Measurements from ENCODE around the gene CYP26B1.
A peak's percentile ranks its signal among the peaks of the same experiment; 100 is the strongest.

Gene CYP26B1

GRCh38 chr2:72155151-72155550 is 7.5 kb upstream of the CYP26B1 start:
- no peak for DNase-seq (ENCODE audit: low read depth)

GRCh38 chr2:72154386-72154975 is 6.8 kb upstream of the CYP26B1 start:
- no peak for DNase-seq (ENCODE audit: low read depth)

GRCh38 chr2:72153924-72154323 is 6.3 kb upstream of the CYP26B1 start:
- no peak for DNase-seq (ENCODE audit: low read depth)

- no peak for DNase-seq (ENCODE audit: low read depth)
Observed at GRCh38 chr2:72153026-72153791, 5.5 kb upstream of the CYP26B1 start.

- no peak for DNase-seq (ENCODE audit: low read depth)
Observed at GRCh38 chr2:72150861-72151356, 3.2 kb upstream of the CYP26B1 start.

GRCh38 chr2:72150157-72150860 is 2.6 kb upstream of the CYP26B1 start:
- peak; percentile 54 for DNase-seq (ENCODE audit: low read depth)

- no peak for DNase-seq (ENCODE audit: low read depth)
Observed at GRCh38 chr2:72149556-72150156, 2.0 kb upstream of the CYP26B1 start.

- DNase-seq (ENCODE audit: low read depth): peak; percentile 13
Observed at GRCh38 chr2:72148837-72149555, 1.3 kb upstream of the CYP26B1 start.

- DNase-seq (ENCODE audit: low read depth): no peak
Observed at GRCh38 chr2:72148003-72148836, 558 bp upstream of the CYP26B1 start.

- DNase-seq (ENCODE audit: low read depth): no peak
Observed at GRCh38 chr2:72146347-72147302, 1.0 kb downstream of the CYP26B1 start.

GRCh38 chr2:72145658-72146329 is 1.9 kb downstream of the CYP26B1 start:
- no peak for DNase-seq (ENCODE audit: low read depth)

- DNase-seq (ENCODE audit: low read depth): peak; percentile 7
Observed at GRCh38 chr2:72145289-72145657, 2.4 kb downstream of the CYP26B1 start.

- DNase-seq (ENCODE audit: low read depth): peak; percentile 27
Observed at GRCh38 chr2:72144632-72145288, 2.9 kb downstream of the CYP26B1 start.

GRCh38 chr2:72144274-72144631 is 3.4 kb downstream of the CYP26B1 start:
- no peak for DNase-seq (ENCODE audit: low read depth)

- peak; percentile 9 for DNase-seq (ENCODE audit: low read depth)
Observed at GRCh38 chr2:72143441-72144273, 4.0 kb downstream of the CYP26B1 start.

GRCh38 chr2:72142570-72143440 is 4.9 kb downstream of the CYP26B1 start:
- DNase-seq (ENCODE audit: low read depth): peak; percentile 39
